VCaP (cell line): ENCODE measurements around the gene SCAPER.

ENCODE experiments used
- H3K27ac ChIP-seq: fragments of 450-650 bp; 2 replicates; pipeline ENCODE4 v1.5.1; 2017
- TF ChIP-seq, protein P1 (sequence below): fragments of 450-650 bp; conservative IDR thresholded peaks from 2 replicates; pipeline ENCODE4 v1.5.1; 2017; ENCODE audit warnings: mild to moderate bottlenecking, moderate library complexity

SCAPER gene

DNA sequence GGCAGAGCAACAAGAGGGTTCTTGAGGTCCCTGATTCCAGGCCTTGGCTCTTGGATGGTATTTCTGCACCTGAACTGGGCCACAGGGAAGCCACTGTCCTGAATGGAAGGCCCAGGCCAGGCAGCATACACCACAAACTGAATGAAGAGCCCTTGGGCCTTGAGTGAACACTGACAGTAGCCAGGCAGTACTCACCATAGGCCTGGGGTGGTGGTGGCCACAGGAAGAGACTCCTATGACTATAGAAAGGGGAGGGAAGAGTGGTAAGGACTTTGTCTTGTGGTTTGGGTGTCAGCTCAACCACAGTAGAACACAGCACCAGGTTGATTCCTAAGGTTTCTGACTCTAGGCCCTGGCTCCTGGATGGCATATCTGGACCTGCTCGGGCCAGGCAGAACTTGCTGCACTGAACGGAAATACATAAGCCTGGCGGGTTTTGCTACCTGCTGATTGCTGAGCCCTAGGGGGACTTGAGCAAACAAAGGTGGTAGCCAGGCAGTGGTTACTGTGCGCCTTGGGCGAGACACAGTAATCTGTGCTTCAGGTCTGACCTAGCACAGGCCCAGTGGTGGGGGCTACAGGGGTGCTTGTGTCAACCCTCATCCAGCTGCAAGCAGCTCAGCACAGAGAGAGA is 327.1 kb downstream of the SCAPER start:
- H3K27ac ChIP-seq, result no peak overlapping the region
- TF ChIP-seq, protein P1, sequence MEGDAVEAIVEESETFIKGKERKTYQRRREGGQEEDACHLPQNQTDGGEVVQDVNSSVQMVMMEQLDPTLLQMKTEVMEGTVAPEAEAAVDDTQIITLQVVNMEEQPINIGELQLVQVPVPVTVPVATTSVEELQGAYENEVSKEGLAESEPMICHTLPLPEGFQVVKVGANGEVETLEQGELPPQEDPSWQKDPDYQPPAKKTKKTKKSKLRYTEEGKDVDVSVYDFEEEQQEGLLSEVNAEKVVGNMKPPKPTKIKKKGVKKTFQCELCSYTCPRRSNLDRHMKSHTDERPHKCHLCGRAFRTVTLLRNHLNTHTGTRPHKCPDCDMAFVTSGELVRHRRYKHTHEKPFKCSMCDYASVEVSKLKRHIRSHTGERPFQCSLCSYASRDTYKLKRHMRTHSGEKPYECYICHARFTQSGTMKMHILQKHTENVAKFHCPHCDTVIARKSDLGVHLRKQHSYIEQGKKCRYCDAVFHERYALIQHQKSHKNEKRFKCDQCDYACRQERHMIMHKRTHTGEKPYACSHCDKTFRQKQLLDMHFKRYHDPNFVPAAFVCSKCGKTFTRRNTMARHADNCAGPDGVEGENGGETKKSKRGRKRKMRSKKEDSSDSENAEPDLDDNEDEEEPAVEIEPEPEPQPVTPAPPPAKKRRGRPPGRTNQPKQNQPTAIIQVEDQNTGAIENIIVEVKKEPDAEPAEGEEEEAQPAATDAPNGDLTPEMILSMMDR, result no peak

GRCh38 chr15:76576523-76577279 is 328.4 kb downstream of the SCAPER start:
- TF ChIP-seq, protein P1, result no peak
- no peak overlapping the region; the same call in 1 of the 2 replicates for H3K27ac ChIP-seq

GRCh38 chr15:76575679-76576078 is 329.5 kb downstream of the SCAPER start:
- no peak overlapping the region for H3K27ac ChIP-seq
- TF ChIP-seq, protein P1, result no peak

- TF ChIP-seq, protein P1, result no peak
- H3K27ac ChIP-seq, result no peak overlapping the region
Observed at GRCh38 chr15:76575274-76575673, 329.9 kb downstream of the SCAPER start.

GRCh38 chr15:76572983-76573314 is 332.2 kb downstream of the SCAPER start:
- no peak overlapping the region; the same call in 1 of the 2 replicates for H3K27ac ChIP-seq
- TF ChIP-seq, protein P1, result no peak

DNA sequence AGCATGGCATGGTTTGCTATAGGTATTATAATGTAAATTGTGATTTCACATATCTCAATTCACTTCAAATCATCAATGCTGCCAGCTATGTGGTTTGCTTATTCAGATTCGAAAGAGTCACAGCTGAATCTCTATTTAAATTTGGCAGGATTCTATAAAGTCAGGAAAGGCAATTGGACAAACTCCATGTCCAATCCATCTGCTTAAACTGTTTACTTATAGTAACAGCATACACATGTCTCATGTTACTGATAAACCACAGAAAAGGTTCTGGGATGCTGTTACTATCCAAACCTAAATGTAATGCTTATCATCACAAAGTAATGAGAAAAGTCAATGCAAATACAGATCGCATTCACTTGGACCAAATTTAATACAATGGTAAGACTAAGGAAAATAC is 338.9 kb downstream of the SCAPER start:
- TF ChIP-seq, protein P1, result no peak
- H3K27ac ChIP-seq, result no peak overlapping the region

GRCh38 chr15:76565366-76565765 is 339.8 kb downstream of the SCAPER start:
- TF ChIP-seq, protein P1, result no peak
- no peak overlapping the region for H3K27ac ChIP-seq
